B cell (primary cell): Measurements from ENCODE around the gene MSTO1. TPM values are rescaled to one million over a fixed set of nuclear protein-coding genes. Genes with fewer than 3 reads are reported as not detected.

Experiments used
- ATAC-seq: fragments of 200-7000 bp; cut with Tn5 transposase; one replicate; pipeline ENCODE4 v1.10.0; 2021; ENCODE audit warnings: low read depth, mild to moderate bottlenecking, moderate number of reproducible peaks, moderate library complexity
- CTCF ChIA-PET: fragments of 350-600 bp; sonication (Branson Sonifier 250); formaldehyde crosslinking; loops from one replicate; lab custom pipeline; 2021; ENCODE audit warnings: antibody characterized with exemption, inconsistent platforms; lab: Charles Lee
- POLR2A ChIA-PET: fragments of 350-600 bp; sonication (Branson Sonifier 250); formaldehyde crosslinking; loops from one replicate; lab custom pipeline; 2021; ENCODE audit warnings: antibody characterized with exemption; lab: Charles Lee
- DNase-seq: peaks from one replicate; pipeline ENCODE4 v3.0.0; 2013
- H2AFZ ChIP-seq: 2 replicates; pipeline ENCODE4 v1.6.1; 2012; ENCODE audit warnings: mild to moderate bottlenecking, low read depth, low read length; ENCODE audit not compliant: insufficient read depth, poor library complexity, severe bottlenecking
- H3K27ac ChIP-seq, 2 donors: 1 replicate in 1 of 2; 2 replicates in 1 of 2; pipeline ENCODE4 v1.5.1; 2012 to 2013; ENCODE audit warnings: low read length in 2 of 2, mild to moderate bottlenecking in 2 of 2, moderate library complexity in 1 of 2
- H3K27me3 ChIP-seq, 4 experiments: fragments of 200-600 bp in 1 of 4; sonication (generic) in 1 of 4; replicated peaks in 1 of 4; 1 replicate in 2 of 4; 2 replicates in 2 of 4; pipeline versions ENCODE4 v1.6.1 to v1.7.0; 2013 to 2016; ENCODE audit warnings: low read length in 3 of 4, mild to moderate bottlenecking in 2 of 4, mixed read lengths in 1 of 4, moderate library complexity in 1 of 4; ENCODE audit not compliant: insufficient read depth in 4 of 4, control insufficient read depth in 3 of 4; ENCODE audit errors: control extremely low read depth in 1 of 4
- H3K36me3 ChIP-seq, 2 experiments: replicated peaks in 1 of 2; 1 replicate in 1 of 2; 2 replicates in 1 of 2; pipeline versions ENCODE4 v1.6.1 to v1.7.1; 2013; ENCODE audit warnings: low read length in 1 of 2; ENCODE audit not compliant: insufficient read depth in 2 of 2, control insufficient read depth in 1 of 2; ENCODE audit errors: control extremely low read depth in 1 of 2, extremely low read depth in 1 of 2
- H3K4me1 ChIP-seq, 2 donors: fragments of 200-600 bp in 1 of 2; sonication (generic) in 1 of 2; 1 replicate in 1 of 2; 2 replicates in 1 of 2; pipeline versions ENCODE4 v1.5.1 to v1.6.1; 2013 to 2017; ENCODE audit warnings: low read length in 2 of 2; ENCODE audit not compliant: control insufficient read depth in 2 of 2, insufficient read depth in 2 of 2
- H3K4me2 ChIP-seq: replicated peaks from 2 replicates; pipeline ENCODE3; 2012; ENCODE audit warnings: mild to moderate bottlenecking, low read depth, low read length; ENCODE audit not compliant: poor library complexity, severe bottlenecking
- H3K4me3 ChIP-seq, 5 experiments: fragments of 200-600 bp in 1 of 5; sonication (generic) in 1 of 5; 1 replicate in 3 of 5; 2 replicates in 2 of 5; pipeline versions ENCODE4 v1.5.1 to v1.7.0; 2011 to 2016; ENCODE audit warnings: low read length in 4 of 5, mild to moderate bottlenecking in 4 of 5, low read depth in 2 of 5, control low read depth in 1 of 5, moderate library complexity in 1 of 5; ENCODE audit not compliant: insufficient read depth in 1 of 5; ENCODE audit errors: control extremely low read depth in 1 of 5, extremely low read depth in 1 of 5
- H3K79me2 ChIP-seq: fragments of 200-600 bp; sonication (generic); one replicate; pipeline ENCODE4 v1.6.0; 2016; ENCODE audit warnings: low read length; ENCODE audit not compliant: control insufficient read depth, insufficient read depth
- H3K9ac ChIP-seq: fragments of 200-600 bp; sonication (generic); 2 replicates; pipeline ENCODE4 v1.6.1; 2017; ENCODE audit warnings: mild to moderate bottlenecking, low read length, moderate library complexity
- H3K9me3 ChIP-seq, 3 donors: one replicate each; pipeline versions ENCODE4 v1.6.1 to v1.7.1; 2013; ENCODE audit warnings: low read length in 2 of 3; ENCODE audit not compliant: control insufficient read depth in 2 of 3, insufficient read depth in 1 of 3; ENCODE audit errors: control extremely low read depth in 1 of 3
- H4K20me1 ChIP-seq: 2 replicates; pipeline ENCODE4 v1.6.0; 2012; ENCODE audit warnings: mild to moderate bottlenecking, low read length; ENCODE audit not compliant: insufficient read depth, control insufficient read depth, poor library complexity, severe bottlenecking
- H3K27ac Mint-ChIP-seq: one replicate; pipeline ENCODE4 v1.8.0; 2021; ENCODE audit warnings: mixed read lengths
- H3K27me3 Mint-ChIP-seq: one replicate; pipeline ENCODE4 v1.8.0; 2021; ENCODE audit warnings: mixed read lengths
- H3K4me1 Mint-ChIP-seq: one replicate; pipeline ENCODE4 v1.8.0; 2021; ENCODE audit warnings: mixed read lengths
- H3K4me3 Mint-ChIP-seq: one replicate; pipeline ENCODE4 v1.8.0; 2021; ENCODE audit warnings: mixed read lengths
- H3K9me3 Mint-ChIP-seq: one replicate; pipeline ENCODE4 v1.8.0; 2022; ENCODE audit warnings: mixed read lengths; ENCODE audit not compliant: insufficient read depth
- CTCF ChIP-seq: fragments of 200-600 bp; IDR thresholded peaks from one replicate; pipeline ENCODE4 v1.8.0; 2022; ENCODE audit warnings: antibody characterized with exemption, mild to moderate bottlenecking
- EZH2 ChIP-seq: IDR thresholded peaks from 2 replicates; pipeline ENCODE4 v1.6.1; 2012; ENCODE audit warnings: borderline replicate concordance, low read depth, mild to moderate bottlenecking, moderate library complexity, low read length; ENCODE audit not compliant: insufficient read depth, poor library complexity, severe bottlenecking
- WGBS: methylation state at CpG from one replicate; pipeline ENCODE4 v1.1.5; 2013; ENCODE audit warnings: missing lambda C conversion rate; ENCODE audit not compliant: insufficient coverage; 5-methylcytosine and 5-hydroxymethylcytosine counted together
- intact Hi-C: fragments of 100-400 bp; cut with micrococcal nuclease; formaldehyde crosslinking; loops from one replicate; pipeline ENCODE4 v1.10.0; 2022
- polyA plus RNA-seq: library from polyadenylated mRNA; depleted of rRNA; stranded (reverse); fragments of >200 nt; gene quantifications from 2 replicates; pipeline ENCODE4 v1.2.3, GENCODE V29; 2012
- total RNA-seq, 2 donors: library from RNA; stranded (reverse); fragments of 120-200 nt in 1 of 2; gene quantifications; 1 replicate in 1 of 2; 2 replicates in 1 of 2; pipeline versions ENCODE4 v1.2.3 to v1.2.4, GENCODE V29; 2013 to 2022

MSTO1 gene
- total and polyA plus RNA-seq, 2 donors (not counting 1 experiment from before 2014, with no cell fraction given) = 79.3 to 113 TPM

DNA sequence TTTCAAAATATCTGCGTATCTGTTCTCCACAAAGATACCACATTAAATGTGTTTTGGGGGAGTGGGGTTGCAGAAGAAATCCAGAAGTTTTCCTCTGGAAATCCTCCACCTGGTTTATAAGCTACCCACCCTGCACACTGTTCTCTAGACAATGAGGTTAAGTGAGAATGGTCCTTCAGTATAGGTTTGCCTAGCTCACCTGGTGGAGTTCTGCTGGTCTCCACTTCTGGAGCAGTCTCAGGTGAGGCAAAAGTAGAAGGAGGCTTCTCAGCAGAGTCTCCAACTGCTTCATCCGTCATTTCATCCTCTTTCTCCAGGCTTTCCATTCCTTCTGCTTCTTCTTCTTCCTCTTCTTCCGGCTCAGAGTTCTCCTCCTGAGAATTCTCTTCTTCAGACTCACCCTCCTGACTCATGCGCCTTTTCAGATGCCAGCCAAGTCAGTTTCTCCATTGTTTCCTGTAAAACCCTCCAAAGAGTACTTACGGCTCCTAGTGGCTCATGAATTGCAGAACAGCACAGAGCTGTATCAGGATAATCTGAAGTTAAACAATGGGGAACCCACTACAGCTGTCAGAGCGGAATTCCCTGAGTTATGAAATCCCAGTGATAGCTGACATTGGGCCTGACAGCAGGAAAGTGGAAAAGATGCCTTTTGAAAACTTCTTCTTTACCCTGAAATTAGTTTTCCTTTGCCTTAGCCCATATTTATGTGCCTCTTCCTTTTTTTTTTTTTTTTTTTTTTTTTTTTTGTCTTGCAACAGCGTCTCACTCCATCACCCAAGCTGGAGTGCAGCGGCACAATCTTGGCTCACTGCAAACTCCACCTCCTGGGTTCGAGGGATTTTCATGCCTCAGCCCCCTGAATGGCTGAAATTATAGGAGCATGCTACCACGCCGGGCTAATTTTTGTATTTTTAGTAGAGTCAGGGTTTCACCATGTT, 38.5 kb downstream of the MSTO1 start:
- no peaks in the 10 kb centered on the region for H3K4me1 ChIP-seq
- no peak overlapping the region for H3K4me3 ChIP-seq
- H3K4me3 Mint-ChIP-seq = no peak overlapping the region
- ChIA-PET POLR2A (interaction anchor here (0.7 kb wide), 1 partner anchor 398 kb away, joined by 4 read pairs; no protein-coding TSS in a partner anchor), CTCF (interaction anchor here (0.7 kb wide), 2 partner anchors 37 to 209 kb away, joined by 3 to 6 read pairs; no protein-coding TSS in a partner anchor)
- H3K27me3 ChIP-seq = no peaks in the 10 kb centered on the region
- no peaks in the 10 kb centered on the region for H4K20me1 ChIP-seq
- no peak overlapping the region for H2AFZ ChIP-seq
- H3K4me2 ChIP-seq = no peak overlapping the region
- peaks cover 4% of the 10 kb centered on the region for H3K4me1 Mint-ChIP-seq
- H3K9me3 ChIP-seq = peaks cover 0 to 8% (median 6%) of the 10 kb centered on the region in 3 donors
- no peak overlapping the region for H3K27ac Mint-ChIP-seq
- H3K9me3 Mint-ChIP-seq = peaks cover 2% of the 10 kb centered on the region
- no peak for ATAC-seq
- intact Hi-C loops = no loop called here
- H3K27me3 Mint-ChIP-seq = no peaks in the 10 kb centered on the region
- no peak overlapping the region for H3K9ac ChIP-seq
- no peak overlapping the region for H3K27ac ChIP-seq
- H3K36me3 ChIP-seq = no peaks in the 10 kb centered on the region
- no peak for DNase-seq
- WGBS = 56% methylated on average over 8 of the region's 11 CpGs
- no peaks in the 10 kb centered on the region for H3K79me2 ChIP-seq
- TF ChIP-seq EZH2 = no peak
- no peak for TF ChIP-seq CTCF

GRCh38 chr1:155649676-155650075, 39.7 kb downstream of the MSTO1 start:
- Histone ChIP-seq H3K27ac (no peak overlapping the region), H3K9me3 (peaks cover 0 to 8% (median 6%) of the 10 kb centered on the region in 3 donors), H3K27me3 (no peaks in the 10 kb centered on the region), H3K4me1 (no peaks in the 10 kb centered on the region), H3K4me3 (no peak overlapping the region), H3K4me2 (no peak overlapping the region), H3K79me2 (no peaks in the 10 kb centered on the region), H3K36me3 (no peaks in the 10 kb centered on the region), H3K9ac (no peak overlapping the region), H2AFZ (no peak overlapping the region), H4K20me1 (no peaks in the 10 kb centered on the region)
- no peaks in the 10 kb centered on the region for H3K27me3 Mint-ChIP-seq
- ATAC-seq (no peak), DNase-seq (no peak)
- ChIA-PET CTCF (interaction anchor here (0.7 kb wide), 1 partner anchor 35 kb away, joined by 6 read pairs; no protein-coding TSS in a partner anchor), POLR2A (no interaction called here)
- H3K4me1 Mint-ChIP-seq = peaks cover 4% of the 10 kb centered on the region
- no peak overlapping the region for H3K27ac Mint-ChIP-seq
- intact Hi-C loops = no loop called here
- H3K9me3 Mint-ChIP-seq = peaks cover 2% of the 10 kb centered on the region
- no peak overlapping the region for H3K4me3 Mint-ChIP-seq
- no peak for TF ChIP-seq CTCF
- TF ChIP-seq EZH2 = no peak
